ENCODE results near the gene ERCC6L. TPM values are rescaled to one million over a fixed set of nuclear protein-coding genes. Genes with fewer than 3 reads are reported as not detected.

Gene ERCC6L
- total RNA-seq, 1 donor from 2014 or later, result 1.8 TPM

DNA sequence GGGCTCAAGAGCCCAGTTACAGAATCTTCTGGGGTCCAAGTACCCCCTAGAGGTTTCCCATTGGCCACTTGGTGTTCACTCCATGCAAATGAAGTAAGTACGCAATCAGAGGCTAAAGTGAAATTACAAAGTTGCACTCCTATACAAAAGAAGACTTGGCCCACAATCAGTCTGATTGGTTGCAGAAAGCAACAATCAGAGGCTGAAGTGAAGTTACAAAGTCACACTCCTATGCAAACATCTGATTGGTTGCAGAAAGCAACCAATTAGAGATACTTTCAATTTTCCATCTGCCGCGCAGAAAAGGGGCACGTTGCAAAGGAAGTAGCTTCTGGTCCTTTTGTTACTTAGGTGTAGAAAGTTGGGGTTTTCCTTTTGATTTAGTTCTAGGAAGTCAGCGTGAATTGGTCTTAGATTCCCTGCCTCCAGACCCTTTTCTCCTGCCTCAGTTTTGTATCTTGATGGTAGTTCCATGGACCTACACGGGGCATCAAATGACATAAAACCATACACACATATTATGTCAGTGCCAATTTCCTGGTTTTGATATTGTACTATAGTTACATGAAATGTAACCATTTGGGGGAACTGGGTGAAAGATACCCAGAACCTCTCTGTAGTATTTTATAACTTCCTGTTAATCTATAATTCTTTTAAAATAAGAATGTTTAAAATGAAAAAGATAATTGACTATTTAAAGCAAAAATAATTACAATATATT is 69.7 kb downstream of the ERCC6L start:
- DNase-seq, result no peak

DNA sequence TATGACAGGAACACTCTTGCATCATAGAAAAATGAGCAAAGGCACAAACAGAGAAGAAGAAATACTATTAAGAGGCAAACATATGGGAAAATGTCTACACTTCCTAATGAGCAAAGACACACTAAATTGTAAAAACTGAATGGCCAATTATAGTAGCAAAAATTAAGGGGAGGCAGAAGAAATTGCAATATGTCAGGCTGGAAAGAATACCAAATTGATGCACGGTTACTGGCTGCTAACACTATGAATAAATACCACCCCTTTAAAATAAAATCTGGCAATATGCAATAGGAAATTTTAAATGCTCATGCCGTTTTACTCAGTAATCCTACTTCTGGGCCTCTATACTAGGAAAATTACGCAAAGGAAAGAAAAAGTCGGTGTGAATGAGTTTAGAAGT is 73.3 kb downstream of the ERCC6L start:
- no peak for DNase-seq

DNA sequence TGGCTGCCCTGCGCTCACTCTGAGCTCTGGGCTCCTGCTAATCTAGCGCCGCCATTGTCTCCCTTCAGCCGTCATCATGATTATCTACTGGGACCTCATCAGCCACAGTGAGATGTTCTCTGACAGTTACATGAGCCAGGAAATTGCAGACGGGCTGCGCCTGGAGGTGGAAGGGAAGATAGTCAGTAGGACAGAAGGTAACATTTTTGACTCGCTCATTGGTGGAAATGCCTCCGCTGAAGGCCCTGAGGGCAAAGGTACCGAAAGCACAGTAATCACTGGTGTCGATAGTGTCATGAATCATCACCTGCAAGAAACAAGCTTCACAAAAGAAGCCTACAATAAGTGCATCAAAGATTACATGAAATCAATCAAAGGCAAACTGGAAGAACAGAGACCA is 79.1 kb downstream of the ERCC6L start:
- no peak for DNase-seq

DNA sequence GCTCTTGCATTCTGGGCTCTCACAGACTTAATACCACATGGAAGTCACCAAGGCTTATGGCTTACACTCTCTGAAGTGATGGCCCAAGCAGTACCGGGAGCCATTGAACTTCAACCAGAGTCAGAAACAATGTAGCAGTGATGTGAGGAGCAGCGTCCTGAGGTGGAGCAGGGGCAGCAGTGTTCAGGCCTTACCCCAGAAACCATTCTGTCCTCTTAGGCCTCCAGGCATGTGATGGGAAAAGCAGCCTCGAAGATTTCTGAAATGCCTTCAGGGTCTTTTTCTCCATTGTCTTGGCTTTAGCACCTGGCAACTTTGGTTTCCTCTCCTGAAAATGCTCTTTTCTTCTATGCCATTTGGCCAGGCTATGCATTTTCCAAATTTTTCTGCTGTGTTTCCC is 80.1 kb downstream of the ERCC6L start:
- DNase-seq, result no peak

Small RNA genes lying within 50 kb of the gene (small RNA-seq; reads per million reads assigned to genes)
- not detected for gene RF00019 (ENCODE audit: low replicate concordance)

Other genes with a start within 250 kb of the ERCC6L start
- 3.9 TPM for gene RTL5, start 107.1 kb downstream of the ERCC6L start, total RNA-seq
- 7.8 TPM for gene PIN4, start 57.3 kb downstream of the ERCC6L start, total RNA-seq
- gene RPS4X, start 38.2 kb upstream of the ERCC6L start, total RNA-seq, result 1,421 TPM
- 4.9 TPM for gene CITED1, start 66.9 kb upstream of the ERCC6L start, total RNA-seq